HG03025 (cell line): ENCODE results near the gene CBFA2T3.

Source experiments
- ATAC-seq: cut with Tn5 transposase; IDR thresholded peaks from one replicate; pipeline ENCODE4 v1.9.1; 2021; ENCODE audit warnings: mild to moderate bottlenecking, moderate library complexity; ENCODE audit not compliant: unreplicated experiment, low FRiP score

Gene CBFA2T3

DNA sequence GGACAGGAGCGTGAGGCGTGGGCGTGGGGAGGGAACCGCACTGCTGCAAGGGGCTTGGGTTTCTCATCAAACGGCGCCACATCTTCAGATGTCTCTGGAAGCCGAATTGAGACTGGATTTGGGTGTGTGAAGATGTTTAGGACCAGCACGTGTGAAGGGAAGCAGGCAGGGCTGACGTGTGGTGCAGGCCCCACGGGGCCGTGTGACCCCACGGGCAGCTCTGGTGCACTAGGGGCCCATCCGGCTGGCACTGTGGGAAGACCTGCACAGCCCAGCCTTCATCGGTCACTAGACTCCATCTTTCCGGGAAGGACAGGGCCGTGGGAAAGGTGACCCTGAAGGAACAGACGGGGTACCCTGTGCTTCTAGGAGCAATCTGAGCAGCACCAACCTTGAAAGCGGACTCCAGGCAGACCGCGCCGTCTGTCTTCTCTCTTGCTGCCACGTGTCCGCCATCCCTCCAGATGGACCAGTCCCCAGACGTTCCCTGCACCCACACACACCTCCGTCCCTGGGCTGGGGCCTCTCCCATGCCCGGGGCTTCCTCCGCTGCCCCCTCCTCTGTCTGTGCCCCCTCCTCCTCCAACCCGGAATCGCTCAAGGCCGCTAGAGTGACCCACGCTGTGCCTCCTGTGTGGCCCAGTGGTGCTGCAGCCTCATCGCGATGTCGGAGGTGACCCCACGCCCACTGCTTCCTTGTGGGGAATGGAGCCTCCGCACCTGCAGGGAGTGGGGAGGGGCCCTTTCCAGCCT lies 23.4 kb upstream of the CBFA2T3 start:
- ATAC-seq = no peak

DNA sequence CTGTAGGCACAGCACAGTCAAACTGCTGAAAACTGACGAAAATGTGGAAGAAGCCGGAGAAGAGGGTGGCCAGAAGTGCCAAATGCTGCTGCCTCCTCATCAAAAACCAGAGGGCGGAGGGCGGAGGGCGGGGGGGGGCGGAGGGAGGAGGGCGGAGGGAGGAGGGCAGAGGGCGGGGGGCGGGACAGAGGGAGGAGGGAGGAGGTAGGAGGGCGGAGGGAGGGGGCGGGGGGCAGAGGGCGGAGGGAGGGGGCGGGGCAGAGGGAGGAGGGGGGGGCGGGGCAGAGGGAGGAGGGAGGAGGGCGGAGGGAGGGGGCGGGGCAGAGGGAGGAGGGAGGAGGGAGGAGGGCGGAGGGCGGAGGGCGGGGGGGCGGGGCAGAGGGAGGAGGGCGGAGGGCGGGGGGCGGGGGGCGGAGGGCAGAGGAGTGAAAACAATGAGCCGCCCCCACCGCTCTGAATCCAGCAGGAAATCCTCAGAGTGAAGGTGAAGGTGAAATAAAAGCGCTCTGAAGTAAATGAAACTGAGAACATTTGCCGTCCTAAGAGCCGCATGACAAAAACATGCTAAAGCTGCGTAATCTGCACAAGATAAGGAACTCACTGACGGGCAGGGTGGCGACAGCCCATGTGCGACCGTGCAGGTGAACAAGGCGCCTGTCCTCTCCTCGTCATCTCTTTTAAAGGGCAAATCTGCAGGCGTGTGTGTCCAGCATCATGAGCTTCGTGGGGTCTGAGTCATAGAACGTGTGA lies 22.6 kb upstream of the CBFA2T3 start:
- no peak for ATAC-seq

DNA sequence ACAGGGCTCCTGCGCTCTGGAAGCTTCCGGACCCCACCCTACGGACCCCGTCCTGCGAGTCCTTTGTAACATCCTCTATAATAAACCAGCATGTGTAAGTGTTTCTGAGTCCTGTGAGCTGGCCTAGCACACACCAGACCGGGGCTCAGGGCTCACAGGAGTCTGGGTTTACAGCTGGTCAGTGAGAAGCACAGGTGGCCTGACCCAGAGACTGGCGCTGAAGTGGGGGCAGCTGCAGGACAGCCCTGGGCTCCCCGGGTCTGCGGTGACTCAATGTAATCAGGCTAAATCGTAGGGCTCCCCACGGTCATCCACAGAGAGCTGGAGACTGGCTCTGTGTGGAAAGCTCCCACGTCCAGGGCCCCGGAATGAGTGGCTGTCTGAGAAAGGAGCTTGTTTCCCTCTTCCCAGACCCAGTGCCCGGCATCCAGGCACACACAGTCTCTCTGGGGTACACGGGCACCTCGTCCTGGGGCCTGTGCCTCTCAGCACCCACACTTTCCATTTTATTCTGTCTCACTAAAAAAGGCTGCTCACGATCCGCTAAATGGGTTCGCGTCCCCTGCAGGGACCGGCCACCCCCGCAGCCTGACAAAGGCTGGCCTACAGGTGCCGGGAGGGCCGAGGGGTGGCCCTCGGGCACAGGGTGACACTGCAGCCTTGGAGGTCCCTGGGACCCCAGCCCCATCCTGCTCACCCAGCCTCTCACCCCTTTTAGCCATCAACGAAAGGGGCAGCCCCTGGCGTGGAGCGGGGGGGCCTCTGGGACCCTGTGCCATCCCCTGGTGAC lies 18.9 kb upstream of the CBFA2T3 start:
- ATAC-seq = no peak

DNA sequence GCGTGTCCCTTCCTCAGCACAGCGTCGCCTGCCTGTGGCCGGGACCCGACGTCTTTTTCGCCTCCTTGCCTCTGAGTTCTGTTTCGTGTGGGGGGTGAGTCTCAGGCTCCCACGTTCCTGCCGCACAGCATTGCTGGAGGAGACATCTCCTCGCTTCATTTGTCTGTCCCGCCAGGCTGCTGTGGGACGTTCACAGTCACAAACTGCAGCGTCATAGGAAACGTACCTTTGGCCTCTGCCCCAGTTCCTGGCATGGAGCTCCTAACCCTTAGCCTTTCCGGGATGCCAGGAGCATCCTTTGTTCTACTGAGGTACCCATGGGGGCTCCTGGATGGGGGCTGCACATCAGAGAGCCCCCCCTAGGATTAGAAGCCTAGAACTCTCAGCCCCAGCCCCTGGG lies 18.2 kb upstream of the CBFA2T3 start:
- ATAC-seq = no peak

DNA sequence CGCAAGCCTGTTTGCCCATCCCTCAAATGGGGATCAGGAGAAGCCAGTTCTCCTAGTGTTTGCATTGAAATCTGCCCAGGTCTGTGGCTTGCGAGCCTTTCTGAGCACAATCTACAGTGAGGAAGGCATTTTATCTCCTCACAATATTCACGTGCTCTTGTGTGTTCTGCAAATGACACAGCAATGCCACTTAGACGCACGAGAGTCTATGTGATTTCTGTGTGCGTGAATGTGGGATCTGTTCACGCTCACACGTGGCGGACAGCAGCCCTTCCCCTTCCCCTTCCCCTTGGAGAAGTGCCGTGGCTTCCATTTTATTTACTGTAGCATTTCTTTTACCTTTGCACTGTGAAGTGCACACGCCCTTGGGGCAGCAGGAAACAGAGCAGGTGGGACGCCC lies 17.7 kb upstream of the CBFA2T3 start:
- no peak for ATAC-seq

DNA sequence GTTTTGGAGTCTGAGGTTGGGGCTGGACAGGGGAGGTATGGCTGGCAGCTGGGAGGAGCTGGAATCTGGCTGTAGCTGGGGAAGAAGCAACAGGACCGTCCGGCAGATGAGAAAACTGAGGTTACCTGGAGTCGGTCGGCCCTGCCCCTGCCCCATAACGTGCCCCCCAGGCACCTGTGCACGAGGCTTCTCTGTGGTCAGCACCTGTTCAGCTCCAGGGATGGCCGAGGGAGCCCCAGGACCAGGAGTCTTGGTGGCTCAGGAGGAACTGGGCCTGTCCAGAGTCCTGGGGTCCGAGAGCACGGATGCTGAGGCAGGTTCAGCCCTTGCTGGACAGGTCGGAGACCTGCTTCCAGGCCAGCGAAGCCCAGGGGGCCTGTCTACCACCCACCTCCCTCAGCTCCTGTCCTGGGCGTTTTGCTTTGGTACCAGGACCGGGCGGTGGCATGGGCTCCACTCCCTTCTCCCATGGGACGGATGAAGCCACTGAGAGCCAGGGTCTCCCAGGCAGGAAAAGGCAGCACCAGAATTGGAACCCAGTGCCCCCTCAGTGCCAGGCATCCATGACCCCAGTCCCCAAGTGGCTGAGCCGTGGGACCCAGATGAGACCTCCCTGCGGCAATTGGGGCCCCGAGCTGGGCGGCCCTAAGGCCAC lies 17.1 kb upstream of the CBFA2T3 start:
- ATAC-seq = no peak

DNA sequence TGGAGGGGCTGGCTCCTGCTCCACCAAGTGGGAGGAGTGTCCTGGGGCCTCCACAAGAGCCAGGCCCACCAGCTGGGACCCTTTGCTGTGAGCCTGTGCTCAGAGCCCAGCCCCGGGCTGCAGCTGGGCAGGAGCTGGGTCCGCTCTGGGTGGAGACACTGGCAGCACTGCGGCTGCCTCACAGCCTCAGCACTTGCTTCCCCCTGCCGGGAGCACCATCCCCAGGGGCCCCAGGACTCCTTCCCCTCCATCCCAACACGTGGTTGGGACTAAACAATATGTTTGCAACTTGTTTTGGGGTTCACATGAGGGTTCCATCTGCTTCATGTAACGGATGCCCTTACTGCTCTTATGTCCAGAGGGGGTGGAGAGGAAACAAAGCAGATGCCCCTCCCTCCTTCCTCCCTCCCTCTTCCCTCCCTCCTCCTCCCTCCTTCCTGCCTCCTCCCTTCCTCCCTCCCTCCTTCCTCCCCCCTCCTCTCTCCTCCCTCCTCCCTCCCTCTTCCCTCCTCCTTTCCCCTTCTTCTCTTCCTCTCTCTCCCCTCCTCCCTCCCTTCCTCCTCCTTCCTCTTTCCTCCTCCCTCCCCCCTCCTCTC lies 16.3 kb upstream of the CBFA2T3 start:
- no peak for ATAC-seq

DNA sequence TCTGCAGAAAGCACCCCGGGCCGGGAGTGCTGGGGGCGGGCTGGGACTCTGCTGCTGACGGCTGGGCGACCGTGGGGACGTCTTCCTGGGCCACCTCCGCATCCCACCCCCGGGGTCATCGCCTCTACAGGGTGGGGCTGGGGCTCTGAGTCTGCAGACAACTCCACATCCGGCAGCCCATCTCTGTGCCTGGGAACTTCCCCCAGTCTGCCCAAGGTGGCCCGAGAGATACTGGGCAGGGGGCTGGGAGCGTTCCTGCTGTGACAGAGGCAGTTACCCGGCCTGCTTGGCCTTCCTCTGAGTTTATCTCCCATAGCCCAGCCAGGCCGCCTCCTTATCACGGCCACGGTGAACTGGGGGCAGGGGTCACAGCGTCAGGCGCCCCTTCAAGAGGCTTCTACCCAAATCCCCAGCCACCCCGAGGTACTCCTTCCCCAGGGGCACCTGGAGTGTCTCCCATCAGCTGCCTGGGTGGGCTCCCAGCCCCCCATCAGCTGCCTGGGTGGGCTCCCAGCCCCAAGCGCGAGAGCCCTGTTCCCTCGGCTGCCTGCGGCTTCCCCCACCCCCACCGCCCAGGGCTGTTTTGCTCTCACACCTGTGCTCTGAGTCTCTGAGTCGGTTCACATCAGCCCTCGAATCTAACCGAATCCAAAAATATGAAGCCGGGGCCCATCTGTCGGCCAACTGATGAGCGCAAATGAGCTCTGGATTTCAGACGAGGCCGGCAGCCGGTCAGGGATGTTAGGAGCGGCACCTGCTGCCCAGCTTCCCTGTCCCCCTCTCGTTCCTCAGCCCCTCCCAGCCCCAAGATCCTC lies 15.6 kb upstream of the CBFA2T3 start:
- no peak for ATAC-seq

DNA sequence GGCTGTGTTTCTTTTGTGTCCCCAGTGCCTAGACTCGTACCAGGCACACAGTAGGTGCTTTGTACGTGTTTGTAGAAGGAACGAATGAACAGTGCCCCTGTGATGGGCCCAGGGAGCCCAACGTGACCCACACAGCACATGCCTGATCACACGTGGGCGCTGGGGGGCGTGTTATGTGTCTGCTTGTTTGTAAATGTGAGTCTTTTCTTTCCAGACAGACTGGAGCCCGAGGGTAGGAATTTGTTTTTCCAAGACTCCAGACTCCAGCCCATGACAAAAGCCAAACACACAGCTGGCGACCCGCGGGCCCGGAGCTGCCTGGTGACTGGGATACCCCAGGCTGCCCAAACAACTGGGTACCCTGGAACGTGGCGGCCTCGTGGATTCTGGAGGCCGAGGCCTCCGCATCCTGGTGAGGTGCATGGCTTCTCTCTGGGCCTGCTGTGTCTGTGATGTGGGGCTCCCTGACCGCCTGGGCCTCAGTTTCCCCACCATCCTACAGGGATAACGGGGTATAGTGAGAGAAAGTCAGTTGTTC lies 14.9 kb upstream of the CBFA2T3 start:
- ATAC-seq = no peak

DNA sequence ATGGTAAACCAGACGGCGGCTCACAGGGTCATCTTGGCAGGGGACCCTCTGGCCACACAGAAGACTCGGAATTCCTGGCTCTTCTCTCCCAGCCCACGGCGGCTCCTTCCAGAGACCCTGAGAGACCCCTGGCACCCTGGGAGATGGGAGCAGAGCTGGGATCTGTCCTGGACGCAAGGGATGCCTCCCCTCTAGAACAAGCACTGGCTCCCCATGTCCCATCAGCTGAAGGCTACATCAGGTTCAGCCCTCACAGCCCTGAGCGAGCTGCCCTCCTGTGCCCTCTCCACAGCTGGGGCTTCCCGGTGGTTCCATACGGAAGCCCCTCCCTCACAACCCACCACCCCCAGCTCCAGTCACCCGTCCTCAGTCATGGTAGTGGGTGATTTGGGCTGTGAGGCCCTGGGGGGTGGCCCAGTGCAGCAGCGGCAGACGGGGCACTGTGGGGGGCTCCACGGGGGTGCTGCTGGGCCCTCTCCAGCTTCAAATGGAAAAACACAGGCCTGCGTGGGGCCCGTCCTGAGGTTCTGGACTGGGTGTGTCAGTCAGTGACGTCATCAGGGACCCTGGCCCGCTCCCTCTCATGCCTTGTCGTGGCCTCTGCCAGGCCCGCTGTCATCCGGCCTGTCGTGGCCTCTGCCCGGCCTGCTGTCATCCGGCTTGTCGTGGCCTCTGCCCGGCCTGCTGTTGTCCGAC lies 13.0 kb upstream of the CBFA2T3 start:
- no peak for ATAC-seq

DNA sequence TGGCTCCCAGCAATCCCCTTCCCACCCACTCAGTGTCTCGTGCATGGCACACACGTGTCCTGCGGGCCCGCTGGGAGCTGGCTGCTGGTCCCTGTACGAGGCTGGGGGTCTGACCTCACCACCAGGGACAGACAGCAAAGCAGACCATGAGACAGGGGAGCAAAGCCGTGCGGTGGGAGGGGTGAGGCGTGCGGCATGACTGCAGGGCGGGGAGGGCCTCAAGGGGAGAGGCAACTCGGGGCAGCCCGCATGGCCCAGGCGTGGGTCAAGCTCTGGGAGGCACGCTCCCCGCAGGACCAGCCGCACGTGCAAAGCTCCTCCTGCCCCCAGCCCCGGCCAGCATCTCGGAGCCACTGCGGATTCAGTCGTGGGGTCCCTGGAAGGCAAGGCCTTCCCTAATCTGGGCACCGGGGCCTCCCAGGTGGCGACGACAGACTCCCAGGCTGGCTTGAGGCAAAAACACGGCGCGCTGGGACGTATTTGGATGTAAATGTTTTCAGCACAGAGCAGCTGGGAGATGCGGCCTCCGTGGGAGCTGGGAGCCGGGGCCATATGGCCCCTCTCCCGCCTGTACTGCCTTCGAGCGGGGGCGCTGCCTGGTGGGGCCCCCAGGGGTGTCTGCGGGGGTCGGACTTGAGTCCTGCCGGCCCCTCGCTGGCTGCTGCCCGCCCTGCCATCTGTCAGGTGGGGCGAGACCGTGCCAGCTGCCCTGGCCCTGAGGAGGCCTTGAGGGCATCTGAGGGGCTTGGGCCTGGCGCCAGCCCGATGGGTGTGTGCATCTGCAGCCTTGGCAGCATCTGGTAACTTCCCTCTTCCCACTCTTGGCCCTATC lies 12.2 kb upstream of the CBFA2T3 start:
- ATAC-seq = no peak

DNA sequence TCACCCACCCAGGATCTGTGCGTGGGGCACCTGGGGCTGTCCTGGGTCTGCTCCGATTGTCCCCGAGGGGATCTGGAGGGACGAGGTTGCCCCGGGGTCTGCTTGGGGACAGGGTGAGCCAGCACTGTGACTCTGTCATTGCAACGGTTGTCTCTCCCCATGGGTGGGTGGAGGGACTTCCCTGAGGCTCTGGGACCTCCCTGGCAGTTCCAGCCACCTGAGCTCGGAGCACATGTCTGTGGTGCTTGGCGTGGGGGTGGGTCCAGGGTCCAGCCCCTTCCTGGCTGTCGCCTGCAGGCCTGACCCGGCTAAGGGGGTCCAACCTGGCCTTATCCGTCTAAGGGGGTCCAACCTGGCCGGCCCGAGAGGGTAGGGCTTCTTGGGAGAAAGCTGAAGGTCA lies 8.5 kb upstream of the CBFA2T3 start:
- no peak for ATAC-seq

DNA sequence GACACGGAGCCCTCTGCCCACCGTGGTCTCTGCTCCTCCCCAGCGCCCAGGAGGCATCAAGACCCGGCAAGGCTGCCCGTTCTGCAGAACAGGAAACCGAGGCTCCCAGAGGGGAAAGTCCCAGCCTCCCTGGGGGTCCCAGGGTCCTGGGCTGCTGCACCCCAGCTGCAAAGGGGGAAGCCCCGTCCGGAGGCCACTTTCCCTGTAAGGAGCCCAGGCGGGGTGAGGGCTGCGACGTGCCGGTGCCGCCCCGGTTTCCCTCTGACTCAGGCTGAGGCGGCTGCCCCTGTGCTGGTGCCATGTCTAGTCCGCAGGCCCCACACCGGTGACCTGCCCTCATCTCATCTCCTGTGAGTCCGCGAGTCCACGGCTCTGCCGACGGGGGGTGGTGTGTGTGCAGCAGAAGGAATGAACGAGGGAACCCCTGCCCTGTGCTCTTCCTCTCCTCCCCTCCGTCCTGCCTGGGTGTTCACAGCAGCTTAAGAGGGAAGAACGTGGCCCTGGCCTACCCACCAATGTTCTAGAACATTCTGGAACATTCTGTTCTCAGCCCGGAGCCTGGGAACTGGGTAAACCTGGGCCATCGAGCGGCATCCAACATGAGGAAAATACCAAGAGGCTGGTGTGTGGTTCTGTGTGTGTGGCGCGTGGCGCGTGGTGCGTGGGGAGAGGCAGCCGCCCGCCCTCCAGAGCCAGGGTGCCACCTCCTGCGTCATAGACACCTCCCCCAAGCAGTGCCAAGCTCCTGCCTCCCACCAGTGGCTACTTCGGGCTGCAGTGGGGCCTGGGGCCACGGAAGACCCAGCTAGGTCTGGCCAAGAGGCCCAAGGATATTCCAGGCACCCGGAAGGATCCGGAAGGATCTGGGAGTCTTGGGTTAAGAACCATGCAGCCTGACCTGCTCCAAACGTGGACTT lies 7.0 kb upstream of the CBFA2T3 start:
- no peak for ATAC-seq

DNA sequence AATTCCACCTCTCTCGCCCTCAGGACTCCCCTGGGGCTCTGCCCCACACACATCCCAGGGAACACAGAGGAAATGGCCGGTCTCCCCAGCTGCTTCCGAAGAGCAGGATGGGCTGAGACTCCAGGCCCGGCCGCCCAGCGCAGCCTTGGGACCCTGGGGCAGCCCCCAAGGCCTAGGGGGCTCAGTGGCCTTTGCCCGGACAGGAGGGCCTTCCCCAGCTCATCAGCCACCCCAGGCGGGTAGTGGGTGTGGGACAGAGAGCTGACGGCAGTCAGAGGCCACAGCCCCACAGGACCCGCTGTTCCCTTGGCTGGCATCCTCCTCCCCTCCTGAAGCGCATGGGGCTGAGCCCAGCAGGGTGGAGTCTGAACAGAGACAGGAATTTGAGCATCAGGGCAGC lies 6.2 kb upstream of the CBFA2T3 start:
- no peak for ATAC-seq

DNA sequence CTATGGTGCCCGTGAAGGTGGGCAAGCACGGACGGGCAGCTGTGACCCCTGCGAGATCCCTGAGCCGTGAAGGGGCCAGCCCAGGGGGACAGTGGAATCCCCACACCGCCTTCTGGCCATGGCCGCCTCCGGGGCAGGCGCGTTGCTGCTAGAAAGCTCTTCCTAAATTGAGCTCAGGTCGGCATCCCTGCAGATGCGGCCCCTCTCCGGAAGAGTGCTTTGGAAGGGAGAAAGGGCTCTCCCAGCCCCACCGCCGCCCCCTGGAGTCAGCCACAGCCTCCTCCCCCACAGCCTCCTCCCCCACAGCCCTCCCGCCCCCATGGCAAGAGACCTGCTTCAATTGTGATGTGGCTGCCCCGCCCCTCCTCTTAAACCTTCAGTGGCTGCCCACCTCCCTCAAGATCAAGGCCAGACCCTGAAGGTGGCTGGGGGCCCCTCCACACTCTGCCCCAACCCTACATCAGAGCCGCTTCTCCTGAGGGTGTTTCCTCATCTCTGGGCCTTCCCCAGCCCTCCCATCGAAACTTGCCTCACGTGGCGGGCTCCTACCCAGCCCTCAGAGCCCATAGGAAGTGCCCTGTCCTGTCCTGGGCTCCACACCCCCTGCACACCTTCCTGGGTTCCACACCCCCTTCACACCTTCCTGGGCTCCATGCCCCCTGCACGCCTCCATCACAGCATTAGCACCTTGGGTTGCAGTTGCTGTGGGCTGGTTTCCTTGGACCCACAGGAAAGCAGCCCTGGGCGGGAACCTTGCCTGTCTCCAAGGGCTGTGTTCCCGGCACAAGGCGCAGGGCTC lies 5.5 kb upstream of the CBFA2T3 start:
- no peak for ATAC-seq

DNA sequence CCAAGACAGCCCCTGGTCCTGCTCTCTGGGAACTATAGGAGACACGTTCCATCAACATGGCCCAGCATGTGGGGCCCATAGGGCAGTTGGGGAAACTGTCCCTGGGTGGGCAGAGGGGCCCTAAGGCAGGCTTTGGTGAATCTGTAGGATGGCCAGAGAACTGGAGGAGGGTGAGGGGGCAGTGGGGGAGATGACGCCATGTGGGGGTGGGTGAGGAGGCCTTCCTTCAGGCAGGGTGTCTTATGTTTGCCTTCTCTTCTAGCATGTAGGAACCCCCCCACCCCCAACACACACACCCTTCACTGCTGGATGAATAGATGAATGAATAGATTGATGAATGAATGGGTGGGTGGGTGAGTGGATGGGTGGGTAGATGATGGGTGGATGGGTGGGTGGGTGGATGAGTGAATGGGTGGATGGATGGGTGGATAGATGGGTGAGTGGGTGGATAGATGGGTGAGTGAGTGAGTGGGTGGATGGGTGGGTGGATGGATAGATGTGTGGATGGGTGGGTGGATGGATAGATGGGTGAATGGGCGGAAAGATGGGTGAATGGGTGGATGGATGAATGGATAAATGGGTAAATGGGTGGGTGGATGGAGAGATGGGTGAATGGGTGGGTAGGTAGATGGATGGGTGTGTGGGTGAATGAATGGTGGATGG lies 2.5 kb upstream of the CBFA2T3 start:
- ATAC-seq = no peak
